Measurements from ENCODE around the gene CDK14. TPM values are rescaled to one million over a fixed set of nuclear protein-coding genes. Genes with fewer than 3 reads are reported as not detected.
"Not testable (repeated sequence)": the region's sequence is repeated elsewhere in the genome, so short reads cannot be mapped to it uniquely, and the experiment has no call there.

CDK14 gene
- total RNA-seq, 1 donor from 2014 or later = 1.9 TPM

DNA sequence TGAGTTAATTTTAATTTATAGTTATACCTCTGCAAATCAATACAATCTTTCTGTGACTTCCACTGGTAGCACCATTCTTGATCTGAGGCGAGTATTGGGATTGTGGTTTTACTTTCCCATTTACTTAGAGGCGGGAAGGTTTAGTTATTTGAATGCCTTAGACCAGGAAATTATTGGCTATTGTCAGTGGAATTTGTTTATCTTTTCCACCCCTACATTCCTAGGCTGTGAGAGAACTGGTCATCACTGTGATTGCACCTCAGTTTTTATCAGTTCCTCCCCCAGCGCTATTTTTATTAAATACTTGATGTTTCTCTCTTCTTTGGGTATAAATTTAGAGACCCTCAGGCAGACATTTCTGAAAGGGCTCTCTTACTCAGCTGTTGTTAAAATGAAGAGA lies 29.9 kb downstream of the CDK14 start:
- no peak for DNase-seq
- no peaks in the 10 kb centered on the region for H3K9me3 Mint-ChIP-seq
- no peaks in the 10 kb centered on the region for H3K27me3 Mint-ChIP-seq
- no peak overlapping the region for H3K27ac Mint-ChIP-seq
- H3K4me3 Mint-ChIP-seq = no peak overlapping the region
- H3K36me3 Mint-ChIP-seq (ENCODE audit: low read depth) = no peaks in the 10 kb centered on the region
- intact Hi-C loops (cut with micrococcal nuclease) = loop anchor here (5.0 kb wide), 1 partner anchor 69 kb away; no protein-coding TSS in a partner anchor
- no peaks in the 10 kb centered on the region for H3K4me1 Mint-ChIP-seq

DNA sequence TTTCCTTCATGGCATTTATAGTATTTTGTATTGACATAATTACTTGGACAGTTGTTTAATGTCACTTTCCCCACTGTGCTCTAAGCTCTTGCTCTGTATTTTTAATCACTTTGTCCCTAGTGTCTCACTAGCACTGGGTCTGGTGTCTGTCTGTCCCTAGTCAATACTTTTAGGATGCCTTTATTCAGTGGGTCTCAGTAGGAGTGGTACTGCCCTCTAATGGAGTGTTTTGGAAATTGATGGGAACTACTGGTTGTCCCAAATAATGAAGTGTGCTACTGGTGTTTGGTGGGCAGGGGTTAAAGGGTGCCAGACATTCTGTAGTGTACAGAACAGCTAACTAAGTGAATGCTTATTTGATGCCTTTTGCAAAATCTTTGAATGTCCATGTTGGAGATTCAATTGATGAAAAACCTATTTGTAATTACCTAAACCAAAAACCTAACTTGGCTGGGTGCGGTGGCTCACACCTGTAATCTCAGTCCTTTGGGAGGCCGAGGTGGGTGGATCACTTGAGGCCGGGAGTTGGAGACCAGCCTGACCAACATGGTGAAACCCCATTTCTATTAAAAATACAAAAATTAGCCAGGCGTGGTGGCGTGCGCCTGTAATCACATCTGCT lies 33.3 kb downstream of the CDK14 start:
- Mint-ChIP-seq H3K4me1 (no peaks in the 10 kb centered on the region), H3K9me3 (no peaks in the 10 kb centered on the region), H3K4me3 (no peak overlapping the region), H3K27ac (no peak overlapping the region), H3K36me3 (ENCODE audit: low read depth) (no peaks in the 10 kb centered on the region), H3K27me3 (no peaks in the 10 kb centered on the region)
- intact Hi-C loops (cut with micrococcal nuclease) = loop anchor here (1.0 to 5.0 kb wide), 2 partner anchors 72 to 174 kb away; no protein-coding TSS in a partner anchor
- peak; percentile 58 for DNase-seq

DNA sequence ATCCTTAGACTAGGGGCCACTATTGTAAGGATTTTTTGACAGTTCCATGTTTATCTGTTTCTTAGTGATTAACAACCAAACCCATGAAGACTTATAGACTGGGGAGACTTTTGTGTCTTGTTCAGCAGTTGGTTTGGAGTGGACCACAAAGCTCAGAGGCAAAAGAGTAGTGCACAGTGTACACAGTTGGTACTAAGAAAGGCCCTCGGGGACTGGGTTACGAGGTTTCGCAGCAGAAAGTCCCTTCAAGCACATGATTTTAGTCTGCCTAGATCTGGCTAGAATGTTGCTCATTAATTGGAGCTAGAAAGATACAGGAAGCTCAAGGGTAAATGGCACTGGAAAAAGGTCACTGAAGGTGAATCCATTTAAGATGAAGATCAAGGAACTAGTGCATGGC lies 35.4 kb downstream of the CDK14 start:
- Mint-ChIP-seq H3K27ac (no peak overlapping the region), H3K9me3 (no peaks in the 10 kb centered on the region), H3K4me3 (no peak overlapping the region), H3K27me3 (no peaks in the 10 kb centered on the region), H3K4me1 (no peaks in the 10 kb centered on the region), H3K36me3 (ENCODE audit: low read depth) (no peaks in the 10 kb centered on the region)
- intact Hi-C loops (cut with micrococcal nuclease) = no loop called here
- DNase-seq = no peak

DNA sequence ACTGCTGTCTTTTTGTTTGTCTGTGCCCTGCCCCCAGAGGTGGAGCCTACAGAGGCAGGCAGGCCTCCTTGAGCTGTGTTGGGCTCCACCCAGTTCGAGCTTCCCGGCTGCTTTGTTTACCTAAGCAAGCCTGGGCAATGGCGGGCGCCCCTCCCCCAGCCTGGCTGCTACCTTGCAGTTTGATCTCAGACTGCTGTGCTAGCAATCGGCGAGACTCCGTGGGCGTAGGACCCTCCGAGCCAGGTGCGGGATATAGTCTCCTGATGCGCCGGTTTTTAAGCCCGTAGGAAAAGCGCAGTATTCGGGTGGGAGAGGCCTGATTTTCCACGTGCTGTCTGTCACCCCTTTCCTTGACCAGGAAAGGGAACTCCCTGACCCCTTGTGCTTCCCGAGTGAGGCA lies 43.6 kb downstream of the CDK14 start:
- H3K36me3 Mint-ChIP-seq (ENCODE audit: low read depth); DNase-seq; H3K9me3 Mint-ChIP-seq; H3K27me3 Mint-ChIP-seq; intact Hi-C loops (cut with micrococcal nuclease); H3K27ac Mint-ChIP-seq; H3K4me1 Mint-ChIP-seq; H3K4me3 Mint-ChIP-seq: not testable (repeated sequence)

DNA sequence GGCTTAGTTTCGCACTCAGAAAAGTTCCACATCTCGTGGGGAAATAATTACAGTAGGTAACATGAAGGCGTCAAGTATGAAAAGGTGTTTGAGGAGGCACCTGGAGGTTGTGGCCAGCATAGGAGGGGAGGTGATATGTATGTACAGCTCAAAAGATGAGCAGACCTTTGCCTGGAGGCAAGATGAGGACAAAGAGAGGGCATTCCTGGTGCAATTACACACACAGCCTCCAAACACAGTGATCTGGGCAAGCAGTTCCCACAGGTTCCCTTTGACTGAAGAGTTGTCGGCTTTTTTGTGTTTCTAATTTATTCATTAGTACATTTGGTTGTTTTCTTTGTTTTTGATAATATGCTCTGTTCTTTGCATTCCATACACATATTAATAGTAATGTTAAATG lies 46.9 kb downstream of the CDK14 start:
- no peak for DNase-seq
- H3K27ac Mint-ChIP-seq = no peak overlapping the region
- peaks cover 3% of the 10 kb centered on the region for H3K9me3 Mint-ChIP-seq
- no peak overlapping the region for H3K4me3 Mint-ChIP-seq
- intact Hi-C loops (cut with micrococcal nuclease) = no loop called here
- H3K36me3 Mint-ChIP-seq (ENCODE audit: low read depth) = no peaks in the 10 kb centered on the region
- H3K4me1 Mint-ChIP-seq = no peaks in the 10 kb centered on the region
- H3K27me3 Mint-ChIP-seq = peaks cover 2% of the 10 kb centered on the region

DNA sequence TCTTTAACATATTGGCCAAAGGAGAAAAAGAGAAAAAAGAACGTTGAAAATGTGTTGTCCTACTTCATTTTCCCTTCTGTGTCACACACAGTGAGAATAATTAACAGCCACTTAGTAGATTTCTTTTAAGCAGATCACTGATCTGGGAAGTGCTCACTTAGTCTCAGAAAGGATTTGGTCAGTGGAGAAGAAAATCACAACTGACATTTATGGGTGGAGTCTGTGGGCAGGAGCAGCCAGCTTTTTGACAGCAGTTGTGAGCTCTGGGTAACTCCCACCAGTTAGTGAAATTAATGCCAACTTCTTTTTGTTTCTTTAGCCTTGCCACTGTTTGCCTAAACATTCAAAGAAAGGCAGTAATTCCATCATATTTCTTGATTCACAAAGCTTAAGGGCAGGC lies 49.7 kb downstream of the CDK14 start:
- no peak overlapping the region for H3K4me3 Mint-ChIP-seq
- no peak for DNase-seq
- peaks cover 3% of the 10 kb centered on the region for H3K9me3 Mint-ChIP-seq
- no peaks in the 10 kb centered on the region for H3K4me1 Mint-ChIP-seq
- peaks cover 2% of the 10 kb centered on the region for H3K27me3 Mint-ChIP-seq
- H3K36me3 Mint-ChIP-seq (ENCODE audit: low read depth) = no peaks in the 10 kb centered on the region
- H3K27ac Mint-ChIP-seq = no peak overlapping the region
- intact Hi-C loops (cut with micrococcal nuclease) = no loop called here

DNA sequence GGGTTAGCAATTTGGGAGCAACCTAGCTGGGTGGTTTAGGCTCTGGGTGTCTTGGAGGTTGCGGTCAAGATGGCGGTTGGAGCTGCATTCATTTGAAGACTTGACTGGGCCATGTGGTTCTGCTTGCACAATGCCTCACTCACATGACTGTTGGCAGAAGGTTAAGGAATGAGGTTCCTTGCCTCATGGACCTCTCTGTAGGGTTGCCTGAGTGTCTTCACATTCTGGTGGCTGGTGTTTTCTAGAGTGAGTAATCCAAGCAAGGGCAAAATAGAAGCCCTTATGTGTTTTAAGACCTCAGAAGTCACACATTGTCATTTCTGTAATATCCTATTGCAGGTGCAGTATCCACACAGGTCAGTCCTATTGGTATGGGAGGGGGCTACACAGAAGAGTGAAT lies 52.0 kb downstream of the CDK14 start:
- Mint-ChIP-seq H3K4me3 (no peak overlapping the region), H3K36me3 (ENCODE audit: low read depth) (no peaks in the 10 kb centered on the region), H3K4me1 (no peaks in the 10 kb centered on the region), H3K27ac (no peak overlapping the region), H3K9me3 (no peaks in the 10 kb centered on the region), H3K27me3 (no peaks in the 10 kb centered on the region)
- intact Hi-C loops (cut with micrococcal nuclease) = no loop called here
- no peak for DNase-seq

DNA sequence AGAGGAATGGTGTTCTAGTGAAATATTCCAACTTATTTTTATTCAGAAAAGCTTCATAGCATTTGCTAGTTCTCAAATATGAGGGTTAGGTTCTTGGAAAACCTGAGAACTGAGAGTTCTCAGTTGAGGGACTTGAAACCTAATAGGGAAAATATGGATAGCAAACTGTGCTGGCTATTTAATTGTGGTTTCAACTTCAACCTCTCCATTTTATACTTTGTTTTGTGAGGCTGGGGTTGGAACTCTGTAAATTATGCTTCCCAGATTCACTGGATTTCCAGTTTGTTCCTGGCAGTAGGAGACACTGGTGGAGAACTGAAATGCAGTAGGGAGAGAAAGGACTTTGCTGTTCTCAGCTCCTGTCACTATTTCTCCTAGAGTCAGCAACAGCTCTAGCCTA lies 52.7 kb downstream of the CDK14 start:
- no peak for DNase-seq
- H3K36me3 Mint-ChIP-seq (ENCODE audit: low read depth) = no peaks in the 10 kb centered on the region

DNA sequence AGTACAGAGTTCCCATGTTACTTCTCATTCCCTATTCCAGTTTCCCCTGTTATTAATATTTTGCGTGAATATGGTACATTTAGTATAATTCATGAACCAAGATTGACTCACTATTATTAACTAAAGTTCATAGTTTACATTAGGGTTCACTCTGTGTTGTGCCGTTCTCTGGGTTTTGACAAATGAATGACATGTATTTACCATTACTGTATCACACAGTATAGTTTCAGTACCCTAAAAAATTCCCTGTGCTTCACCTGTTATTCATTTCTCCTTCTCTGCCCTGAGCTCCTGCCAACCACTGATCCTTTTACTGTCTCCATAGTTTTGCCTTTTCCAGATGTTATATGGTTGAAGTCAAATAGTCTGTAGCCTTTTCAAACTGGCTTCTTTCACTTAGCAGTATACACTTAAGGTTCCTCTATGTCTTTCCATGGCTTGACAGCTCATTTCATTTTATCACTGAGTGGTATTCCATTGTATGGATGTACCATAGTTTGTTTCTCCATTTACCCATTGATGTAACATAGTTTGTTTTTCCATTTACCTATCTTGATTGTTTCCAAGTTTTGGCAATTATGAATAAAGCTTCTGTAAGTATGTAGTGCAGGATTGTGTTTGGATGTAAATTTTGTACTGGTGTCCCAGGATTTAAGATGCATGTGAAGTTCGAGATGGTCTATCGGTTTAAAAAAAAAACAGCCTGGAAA lies 58.8 kb downstream of the CDK14 start:
- H3K27me3 Mint-ChIP-seq = no peaks in the 10 kb centered on the region
- H3K9me3 Mint-ChIP-seq = no peaks in the 10 kb centered on the region
- no peaks in the 10 kb centered on the region for H3K4me1 Mint-ChIP-seq
- no peak for DNase-seq
- H3K36me3 Mint-ChIP-seq (ENCODE audit: low read depth) = no peaks in the 10 kb centered on the region
- intact Hi-C loops (cut with micrococcal nuclease) = no loop called here
- no peak overlapping the region for H3K4me3 Mint-ChIP-seq
- H3K27ac Mint-ChIP-seq = no peak overlapping the region

More for the DNA sequence above, 52.7 kb downstream of the CDK14 start:
- Mint-ChIP-seq H3K27ac (no peak overlapping the region), H3K4me1 (no peaks in the 10 kb centered on the region), H3K4me3 (no peak overlapping the region), H3K9me3 (no peaks in the 10 kb centered on the region), H3K27me3 (no peaks in the 10 kb centered on the region)
- intact Hi-C loops (cut with micrococcal nuclease) = no loop called here

DNA sequence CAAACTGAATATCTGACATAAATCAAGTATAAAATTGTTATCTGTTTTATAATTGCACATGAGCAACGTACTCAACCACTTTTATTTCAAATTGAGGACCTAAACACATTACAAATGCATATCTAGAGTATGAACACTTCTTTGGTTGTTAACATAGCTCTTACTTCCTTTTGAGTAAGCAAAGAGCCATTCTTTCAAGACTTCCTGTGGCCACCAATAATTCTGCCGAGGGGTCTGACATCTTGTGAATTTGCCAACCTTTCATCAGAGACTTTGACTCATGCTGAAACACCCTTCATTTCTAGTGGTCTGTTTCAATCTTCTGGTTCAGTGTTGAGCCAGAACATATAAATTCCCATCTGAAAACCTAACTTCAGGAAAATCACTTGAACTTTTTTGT lies 59.4 kb downstream of the CDK14 start:
- H3K4me3 Mint-ChIP-seq = no peak overlapping the region
- no peaks in the 10 kb centered on the region for H3K27me3 Mint-ChIP-seq
- intact Hi-C loops (cut with micrococcal nuclease) = no loop called here
- no peaks in the 10 kb centered on the region for H3K4me1 Mint-ChIP-seq
- no peak for DNase-seq
- H3K9me3 Mint-ChIP-seq = no peaks in the 10 kb centered on the region
- H3K27ac Mint-ChIP-seq = no peak overlapping the region
- H3K36me3 Mint-ChIP-seq (ENCODE audit: low read depth) = no peaks in the 10 kb centered on the region

DNA sequence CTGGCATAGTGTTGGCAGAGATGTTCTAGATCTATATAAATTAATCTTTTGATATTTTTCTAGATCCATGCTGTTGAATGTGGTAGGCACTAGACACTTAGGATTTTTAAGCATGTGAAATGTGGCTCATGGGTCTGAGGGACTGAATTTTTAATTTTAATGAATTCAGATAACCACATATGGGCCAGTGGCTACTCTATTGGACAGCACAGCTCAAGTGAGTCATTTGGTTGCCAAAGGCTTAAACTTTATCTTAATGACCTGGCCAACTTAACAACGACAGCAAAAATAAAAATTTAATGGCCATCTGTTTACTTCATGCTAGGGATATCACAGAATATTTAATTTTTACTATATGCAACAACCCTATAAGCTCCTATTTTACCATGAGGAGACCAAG lies 61.4 kb downstream of the CDK14 start:
- DNase-seq = no peak
- no peaks in the 10 kb centered on the region for H3K36me3 Mint-ChIP-seq (ENCODE audit: low read depth)
- H3K4me3 Mint-ChIP-seq = no peak overlapping the region
- no peaks in the 10 kb centered on the region for H3K9me3 Mint-ChIP-seq
- intact Hi-C loops (cut with micrococcal nuclease) = no loop called here
- H3K4me1 Mint-ChIP-seq = no peaks in the 10 kb centered on the region
- H3K27me3 Mint-ChIP-seq = no peaks in the 10 kb centered on the region
- no peak overlapping the region for H3K27ac Mint-ChIP-seq

DNA sequence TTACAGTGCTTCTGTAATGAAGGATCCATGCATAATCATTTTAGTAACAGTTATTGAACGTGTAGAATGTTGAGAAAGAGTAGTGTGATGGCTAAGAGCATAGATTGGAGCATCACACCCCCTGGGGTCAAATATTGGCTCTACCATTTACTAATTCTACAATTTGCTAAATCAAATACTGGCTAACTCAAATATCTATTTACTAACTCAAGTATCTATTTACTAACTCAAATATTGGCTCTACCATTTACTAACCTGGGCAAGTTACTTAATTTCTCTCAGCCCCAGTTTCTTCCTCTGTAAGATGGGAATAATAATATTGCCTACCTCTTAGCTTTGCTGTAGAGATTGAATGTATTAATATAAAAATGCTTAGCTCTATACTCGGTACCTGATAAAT lies 64.0 kb downstream of the CDK14 start:
- H3K9me3 Mint-ChIP-seq = no peaks in the 10 kb centered on the region
- no peak for DNase-seq
- H3K27me3 Mint-ChIP-seq = no peaks in the 10 kb centered on the region
- no peak overlapping the region for H3K27ac Mint-ChIP-seq
- no peaks in the 10 kb centered on the region for H3K36me3 Mint-ChIP-seq (ENCODE audit: low read depth)
- H3K4me3 Mint-ChIP-seq = no peak overlapping the region
- intact Hi-C loops (cut with micrococcal nuclease) = no loop called here
- no peaks in the 10 kb centered on the region for H3K4me1 Mint-ChIP-seq

DNA sequence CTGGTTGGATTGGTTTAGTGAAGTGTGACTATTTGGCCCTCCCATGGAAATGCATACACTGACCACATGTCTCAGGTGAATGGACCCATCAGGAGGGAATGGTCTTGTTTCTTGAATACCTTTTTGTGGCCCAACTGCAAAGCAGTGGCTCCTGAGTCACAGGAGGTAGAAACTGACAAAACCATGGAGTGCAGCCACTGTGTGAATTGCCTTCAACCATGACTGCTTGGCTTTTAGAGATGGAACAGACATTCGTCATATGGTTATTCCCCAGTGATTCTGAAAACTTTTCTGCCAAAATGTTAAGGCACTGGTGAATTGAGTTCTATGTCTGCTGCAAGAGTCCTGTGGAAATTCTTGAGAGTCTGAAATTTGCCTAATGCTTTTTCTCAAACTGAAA lies 64.7 kb downstream of the CDK14 start:
- Mint-ChIP-seq H3K27me3 (no peaks in the 10 kb centered on the region), H3K36me3 (ENCODE audit: low read depth) (no peaks in the 10 kb centered on the region), H3K4me1 (no peaks in the 10 kb centered on the region), H3K4me3 (no peak overlapping the region), H3K9me3 (no peaks in the 10 kb centered on the region), H3K27ac (no peak overlapping the region)
- no peak for DNase-seq
- intact Hi-C loops (cut with micrococcal nuclease) = no loop called here

DNA sequence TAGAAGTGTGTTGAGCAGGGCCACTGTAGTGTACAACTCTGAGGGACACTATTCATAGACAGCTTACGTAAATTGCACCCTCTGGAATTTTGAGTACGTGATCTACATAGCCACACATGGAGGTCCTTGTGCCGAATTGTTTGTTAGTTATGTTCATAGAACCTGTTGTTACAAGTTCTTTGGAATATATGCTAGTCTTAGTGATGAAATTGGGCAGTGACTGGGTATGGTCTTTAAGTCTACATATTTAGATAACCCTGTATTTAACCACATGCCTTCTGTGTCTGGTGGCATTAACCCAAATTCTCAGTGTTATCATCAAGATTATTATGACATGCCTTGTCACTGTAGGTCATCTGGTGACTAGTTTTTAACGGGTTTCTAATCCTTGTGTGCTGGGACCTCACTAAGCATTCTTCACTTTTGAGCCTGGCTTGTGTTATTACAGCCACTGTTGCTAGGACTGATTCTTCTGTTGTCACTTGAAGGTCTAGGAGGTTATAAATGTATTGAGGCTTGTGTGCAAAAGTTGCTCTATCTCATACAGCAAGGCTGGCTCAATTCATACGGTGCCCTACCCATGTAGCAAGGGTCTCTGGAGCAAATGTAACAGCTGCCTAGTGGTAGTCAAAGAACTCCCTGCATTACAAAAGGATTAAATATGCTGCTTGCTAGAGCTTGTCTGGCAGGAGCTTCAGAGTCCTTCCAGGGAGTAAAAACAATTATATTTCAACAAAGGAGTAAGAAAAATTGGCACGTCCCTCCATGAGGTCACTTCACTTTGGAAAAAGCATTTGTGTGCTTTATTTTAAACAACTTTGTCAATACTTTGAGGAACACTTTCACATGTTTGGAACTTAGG lies 65.4 kb downstream of the CDK14 start:
- H3K27ac Mint-ChIP-seq = no peak overlapping the region
- no peak overlapping the region for H3K4me3 Mint-ChIP-seq
- intact Hi-C loops (cut with micrococcal nuclease) = no loop called here
- no peaks in the 10 kb centered on the region for H3K36me3 Mint-ChIP-seq (ENCODE audit: low read depth)
- no peaks in the 10 kb centered on the region for H3K9me3 Mint-ChIP-seq
- DNase-seq = no peak
- H3K4me1 Mint-ChIP-seq = no peaks in the 10 kb centered on the region
- no peaks in the 10 kb centered on the region for H3K27me3 Mint-ChIP-seq
